ENCODE results near the gene TBC1D4. TPM values are rescaled to one million over a fixed set of nuclear protein-coding genes. Genes with fewer than 3 reads are reported as not detected.
A peak's percentile ranks its signal among the peaks of the same experiment; 100 is the strongest.
"Not testable (repeated sequence)": the region's sequence is repeated elsewhere in the genome, so short reads cannot be mapped to it uniquely, and the experiment has no call there.

Gene TBC1D4
- total and polyA plus RNA-seq, 2 donors: 18.8 to 22.8 TPM

- DNase-seq (ENCODE audit: low read depth in 6 of 9, low spot score in 9 of 9): no peak
- Histone ChIP-seq H3K4me3 (ENCODE audit: low read length in 2 of 2) (no peak overlapping the region), H3K9me3 (ENCODE audit: control insufficient read depth in 2 of 2, insufficient read depth in 1 of 2, low read length in 1 of 2) (no peaks in the 10 kb centered on the region), H3K4me1 (ENCODE audit: control insufficient read depth in 2 of 2, insufficient read depth in 2 of 2, low read length in 2 of 2) (no peaks in the 10 kb centered on the region), H3K27ac (ENCODE audit: low read depth in 1 of 2, low read length in 1 of 2) (no peak overlapping the region), H3K27me3 (ENCODE audit: control insufficient read depth in 2 of 2, insufficient read depth in 1 of 2, low read length in 1 of 2) (no peaks in the 10 kb centered on the region), H3K36me3 (ENCODE audit: control insufficient read depth in 2 of 2, insufficient read depth in 2 of 2, low read length in 1 of 2) (no peaks in the 10 kb centered on the region)
- 73% methylated on average over 1 of the region's 1 CpG for WGBS
These were observed 226.3 kb downstream of the TBC1D4 start for GRCh38 chr13:75255653-75256052.

GRCh38 chr13:75255147-75255546 lies 226.8 kb downstream of the TBC1D4 start:
- no peaks in the 10 kb centered on the region for H3K27me3 ChIP-seq (ENCODE audit: control insufficient read depth in 2 of 2, insufficient read depth in 1 of 2, low read length in 1 of 2)
- H3K9me3 ChIP-seq (ENCODE audit: control insufficient read depth in 2 of 2, insufficient read depth in 1 of 2, low read length in 1 of 2): no peaks in the 10 kb centered on the region
- no peak overlapping the region for H3K4me3 ChIP-seq (ENCODE audit: low read length in 2 of 2)
- H3K27ac ChIP-seq (ENCODE audit: low read depth in 1 of 2, low read length in 1 of 2): no peak overlapping the region
- no peaks in the 10 kb centered on the region for H3K4me1 ChIP-seq (ENCODE audit: control insufficient read depth in 2 of 2, insufficient read depth in 2 of 2, low read length in 2 of 2)
- 97% methylated on average over 6 of the region's 6 CpGs for WGBS
- DNase-seq (ENCODE audit: low read depth in 6 of 9, low spot score in 9 of 9): no peak
- no peaks in the 10 kb centered on the region for H3K36me3 ChIP-seq (ENCODE audit: control insufficient read depth in 2 of 2, insufficient read depth in 2 of 2, low read length in 1 of 2)

GRCh38 chr13:75251188-75251587 lies 230.8 kb downstream of the TBC1D4 start:
- WGBS: 90% methylated on average over 4 of the region's 4 CpGs
- H3K4me3 ChIP-seq (ENCODE audit: low read length in 2 of 2): no peak overlapping the region
- no peaks in the 10 kb centered on the region for H3K4me1 ChIP-seq (ENCODE audit: control insufficient read depth in 2 of 2, insufficient read depth in 2 of 2, low read length in 2 of 2)
- no peaks in the 10 kb centered on the region for H3K36me3 ChIP-seq (ENCODE audit: control insufficient read depth in 2 of 2, insufficient read depth in 2 of 2, low read length in 1 of 2)
- H3K9me3 ChIP-seq (ENCODE audit: control insufficient read depth in 2 of 2, insufficient read depth in 1 of 2, low read length in 1 of 2): no peaks in the 10 kb centered on the region
- no peak for DNase-seq (ENCODE audit: low read depth in 6 of 9, low spot score in 9 of 9)
- no peak overlapping the region for H3K27ac ChIP-seq (ENCODE audit: low read depth in 1 of 2, low read length in 1 of 2)
- H3K27me3 ChIP-seq (ENCODE audit: control insufficient read depth in 2 of 2, insufficient read depth in 1 of 2, low read length in 1 of 2): no peaks in the 10 kb centered on the region

- H3K36me3 ChIP-seq (ENCODE audit: control insufficient read depth in 2 of 2, insufficient read depth in 2 of 2, low read length in 1 of 2): no peaks in the 10 kb centered on the region
- no peaks in the 10 kb centered on the region for H3K27me3 ChIP-seq (ENCODE audit: control insufficient read depth in 2 of 2, insufficient read depth in 1 of 2, low read length in 1 of 2)
- H3K4me3 ChIP-seq (ENCODE audit: low read length in 2 of 2): no peak overlapping the region
- peak overlapping the region in 1 of 2 donors; percentile 5 for H3K27ac ChIP-seq (ENCODE audit: low read depth in 1 of 2, low read length in 1 of 2)
- no peaks in the 10 kb centered on the region for H3K9me3 ChIP-seq (ENCODE audit: control insufficient read depth in 2 of 2, insufficient read depth in 1 of 2, low read length in 1 of 2)
- H3K4me1 ChIP-seq (ENCODE audit: control insufficient read depth in 2 of 2, insufficient read depth in 2 of 2, low read length in 2 of 2): no peaks in the 10 kb centered on the region
- DNase-seq (ENCODE audit: low read depth in 6 of 9, low spot score in 9 of 9): no peak
- WGBS: 94% methylated on average over 7 of the region's 7 CpGs
These were observed 231.3 kb downstream of the TBC1D4 start for GRCh38 chr13:75250526-75251178.

- not testable (repeated sequence) for H3K4me3 ChIP-seq (ENCODE audit: low read length in 2 of 2); H3K27ac ChIP-seq (ENCODE audit: low read depth in 1 of 2, low read length in 1 of 2); H3K9me3 ChIP-seq (ENCODE audit: control insufficient read depth in 2 of 2, insufficient read depth in 1 of 2, low read length in 1 of 2); H3K27me3 ChIP-seq (ENCODE audit: control insufficient read depth in 2 of 2, insufficient read depth in 1 of 2, low read length in 1 of 2); H3K36me3 ChIP-seq (ENCODE audit: control insufficient read depth in 2 of 2, insufficient read depth in 2 of 2, low read length in 1 of 2); H3K4me1 ChIP-seq (ENCODE audit: control insufficient read depth in 2 of 2, insufficient read depth in 2 of 2, low read length in 2 of 2); DNase-seq (ENCODE audit: low read depth in 6 of 9, low spot score in 9 of 9)
- 97% methylated on average over 5 of the region's 5 CpGs for WGBS
These were observed 236.4 kb downstream of the TBC1D4 start for GRCh38 chr13:75245578-75245977.

- WGBS: 89% methylated on average over 22 of the region's 22 CpGs
- H3K4me3 ChIP-seq (ENCODE audit: low read length in 2 of 2); H3K27me3 ChIP-seq (ENCODE audit: control insufficient read depth in 2 of 2, insufficient read depth in 1 of 2, low read length in 1 of 2); H3K27ac ChIP-seq (ENCODE audit: low read depth in 1 of 2, low read length in 1 of 2); H3K36me3 ChIP-seq (ENCODE audit: control insufficient read depth in 2 of 2, insufficient read depth in 2 of 2, low read length in 1 of 2); DNase-seq (ENCODE audit: low read depth in 6 of 9, low spot score in 9 of 9); H3K4me1 ChIP-seq (ENCODE audit: control insufficient read depth in 2 of 2, insufficient read depth in 2 of 2, low read length in 2 of 2); H3K9me3 ChIP-seq (ENCODE audit: control insufficient read depth in 2 of 2, insufficient read depth in 1 of 2, low read length in 1 of 2): not testable (repeated sequence)
These were observed 241.7 kb downstream of the TBC1D4 start for GRCh38 chr13:75240240-75240639.

- 95% methylated on average over 3 of the region's 3 CpGs for WGBS
- Histone ChIP-seq H3K9me3 (ENCODE audit: control insufficient read depth in 2 of 2, insufficient read depth in 1 of 2, low read length in 1 of 2) (no peaks in the 10 kb centered on the region), H3K4me3 (ENCODE audit: low read length in 2 of 2) (no peak overlapping the region), H3K4me1 (ENCODE audit: control insufficient read depth in 2 of 2, insufficient read depth in 2 of 2, low read length in 2 of 2) (no peaks in the 10 kb centered on the region), H3K36me3 (ENCODE audit: control insufficient read depth in 2 of 2, insufficient read depth in 2 of 2, low read length in 1 of 2) (no peaks in the 10 kb centered on the region), H3K27ac (ENCODE audit: low read depth in 1 of 2, low read length in 1 of 2) (no peak overlapping the region), H3K27me3 (ENCODE audit: control insufficient read depth in 2 of 2, insufficient read depth in 1 of 2, low read length in 1 of 2) (no peaks in the 10 kb centered on the region)
- no peak for DNase-seq (ENCODE audit: low read depth in 6 of 9, low spot score in 9 of 9)
These were observed 245.2 kb downstream of the TBC1D4 start for GRCh38 chr13:75236774-75237173.

Other genes starting within 250 kb of the TBC1D4 start
- 270 TPM for gene COMMD6, start 55.7 kb upstream of the TBC1D4 start, total RNA-seq
- gene COMMD6, start 55.7 kb upstream of the TBC1D4 start, polyA plus RNA-seq: 354 TPM
- gene UCHL3, start 67.6 kb upstream of the TBC1D4 start, total RNA-seq: 57.9 TPM
- gene UCHL3, start 67.6 kb upstream of the TBC1D4 start, polyA plus RNA-seq: 48.8 TPM
- gene LMO7, start 154.2 kb upstream of the TBC1D4 start, total RNA-seq: 50.8 TPM
- gene LMO7, start 154.2 kb upstream of the TBC1D4 start, polyA plus RNA-seq: 59.7 TPM

Measured in thymus (tissue), 11 donors.